HepG2 (cell line): ENCODE data around the gene GABRB3. TPM values are rescaled to one million over a fixed set of nuclear protein-coding genes. Genes with fewer than 3 reads are reported as not detected.

ENCODE experiments used
- ATAC-seq: fragments of 200-7000 bp; cut with Tn5 transposase; 3 replicates; pipeline ENCODE4 v1.9.1; 2020; ENCODE audit warnings: mild to moderate bottlenecking, moderate library complexity
- BruUV-seq: library from RNA; stranded (reverse); fragments of 400-500 nt; replicated peaks from 2 replicates; lab custom pipeline; 2021; lab: Mats Ljungman, UMichigan
- CTCF ChIA-PET: fragments of 300-600 bp; formaldehyde crosslinking; extraction: SDS; loops from one replicate; lab custom pipeline; 2021; ENCODE audit warnings: low total read pairs, inconsistent platforms, low intra/inter-chr PET ratio; lab: Yijun Ruan, JAX
- POLR2A ChIA-PET: fragments of 350-600 bp; sonication (Branson Sonifier 250); formaldehyde crosslinking; loops from one replicate; lab custom pipeline; 2020; ENCODE audit warnings: antibody characterized with exemption, inconsistent platforms; lab: Yijun Ruan, JAX
- DNase-seq: peaks from one replicate; pipeline ENCODE4 v3.0.0-alpha.2; 2015; ENCODE audit warnings: low spot score
- FAIRE-seq: peaks from 3 replicates; lab custom pipeline; 2011; peaks lifted over from hg19 to GRCh38; lab: Jason Lieb, UNC
- H2AFZ ChIP-seq: one replicate; pipeline ENCODE4 v1.6.1; 2011; ENCODE audit warnings: low read length, inconsistent platforms
- H3K27ac ChIP-seq: fragments of 300-600 bp; 3 replicates; pipeline ENCODE4 v1.8.0; 2011; ENCODE audit warnings: mixed run types, mild to moderate bottlenecking, mixed read lengths, low read length, inconsistent platforms; ENCODE audit not compliant: insufficient read depth; ENCODE audit errors: extremely low read length
- H3K27me3 ChIP-seq, 2 experiments: fragments of 200-600 bp in 1 of 2; 2 replicates in 1 of 2; 3 replicates in 1 of 2; pipeline versions ENCODE4 v1.6.0 to v1.8.0; 2011; ENCODE audit warnings: low read length in 2 of 2, mild to moderate bottlenecking in 2 of 2, moderate library complexity in 2 of 2, inconsistent platforms in 1 of 2; ENCODE audit not compliant: insufficient read depth in 2 of 2, control insufficient read depth in 1 of 2
- H3K36me3 ChIP-seq, 2 experiments: fragments of 200-600 bp in 1 of 2; replicated peaks in 1 of 2; 2 replicates in 1 of 2; 3 replicates in 1 of 2; pipeline versions ENCODE4 v1.5.1 to v1.8.0; 2011; ENCODE audit warnings: low read length in 2 of 2, inconsistent platforms in 1 of 2; ENCODE audit not compliant: insufficient read depth in 2 of 2, control insufficient read depth in 1 of 2
- H3K4me1 ChIP-seq: 2 replicates; pipeline ENCODE4 v1.5.1; 2012; ENCODE audit warnings: low read length, inconsistent platforms; ENCODE audit not compliant: insufficient read depth
- H3K4me2 ChIP-seq: 2 replicates; pipeline ENCODE4 v1.6.0; 2011; ENCODE audit warnings: low read depth, low read length, inconsistent platforms
- H3K4me3 ChIP-seq, 3 experiments: fragments of 200-600 bp in 1 of 3; sonication (generic), shearing (Covaris generic) in 1 of 3; replicated peaks in 1 of 3; 2 replicates each; pipeline ENCODE4 v1.5.1; 2011 to 2016; ENCODE audit warnings: low read length in 3 of 3, inconsistent platforms in 2 of 3, low read depth in 2 of 3, mild to moderate bottlenecking in 2 of 3, control low read depth in 1 of 3, mixed read lengths in 1 of 3; ENCODE audit not compliant: insufficient read depth in 1 of 3
- H3K79me2 ChIP-seq: one replicate; pipeline ENCODE4 v1.6.1; 2011; ENCODE audit warnings: low read length, inconsistent platforms; ENCODE audit not compliant: insufficient read depth
- H3K9ac ChIP-seq: 2 replicates; pipeline ENCODE4 v1.6.0; 2011; ENCODE audit warnings: mild to moderate bottlenecking, low read depth, low read length, inconsistent platforms; ENCODE audit not compliant: insufficient read depth
- H3K9me3 ChIP-seq: 2 replicates; pipeline ENCODE4 v1.5.1; 2012; ENCODE audit warnings: mild to moderate bottlenecking, low read length
- H4K20me1 ChIP-seq: 2 replicates; pipeline ENCODE4 v1.6.0; 2011; ENCODE audit warnings: inconsistent platforms, mild to moderate bottlenecking, low read length, moderate library complexity; ENCODE audit not compliant: insufficient read depth
- FOSL1 ChIP-seq: sonication (generic); formaldehyde crosslinking; IDR thresholded peaks from 2 replicates; pipeline ENCODE4 v1.9.0; 2021; ENCODE audit warnings: missing genetic modification reagents, borderline replicate concordance
- GATAD2A ChIP-seq: IDR thresholded peaks from 2 replicates; pipeline ENCODE4 v1.6.1; 2016
- HHEX ChIP-seq: IDR thresholded peaks from 2 replicates; pipeline ENCODE4 v1.6.1; 2016; ENCODE audit warnings: control low read depth
- HOXD1 ChIP-seq: sonication (generic); formaldehyde crosslinking; IDR thresholded peaks from 2 replicates; pipeline ENCODE4 v1.5.0; 2020; ENCODE audit warnings: missing genetic modification reagents
- JARID2 ChIP-seq: sonication (generic); formaldehyde crosslinking; IDR thresholded peaks from 2 replicates; pipeline ENCODE4 v1.8.1; 2023; ENCODE audit warnings: missing genetic modification reagents, inconsistent platforms; ENCODE audit not compliant: insufficient replicate concordance
- JDP2 ChIP-seq: sonication (generic); formaldehyde crosslinking; IDR thresholded peaks from 2 replicates; pipeline ENCODE4 v1.8.1; 2022; ENCODE audit warnings: missing genetic modification reagents, borderline replicate concordance
- JUND ChIP-seq: sonication (generic); formaldehyde crosslinking; IDR thresholded peaks from 2 replicates; pipeline ENCODE4 v1.8.0; 2022; ENCODE audit warnings: mild to moderate bottlenecking, missing genetic modification reagents
- KDM3A ChIP-seq: IDR thresholded peaks from 2 replicates; pipeline ENCODE4 v1.6.1; 2018; ENCODE audit warnings: low read depth, missing compliant biosample characterization
- KLF15 ChIP-seq: sonication (generic); formaldehyde crosslinking; IDR thresholded peaks from 2 replicates; pipeline ENCODE4 v1.8.1; 2023; ENCODE audit warnings: borderline replicate concordance, mild to moderate bottlenecking, inconsistent platforms, missing genetic modification reagents, mixed read lengths
- NFATC3 ChIP-seq: sonication (generic); formaldehyde crosslinking; IDR thresholded peaks from 2 replicates; pipeline ENCODE4 v1.5.1; 2020; ENCODE audit warnings: mild to moderate bottlenecking, missing genetic modification reagents
- PCBP1 ChIP-seq: fragments of 200-400 bp; formaldehyde crosslinking; IDR thresholded peaks from 2 replicates; pipeline ENCODE4 v1.6.1; 2017; ENCODE audit warnings: mild to moderate bottlenecking, low read depth, low read length, borderline replicate concordance
- TSC22D2 ChIP-seq: sonication (generic); formaldehyde crosslinking; IDR thresholded peaks from 2 replicates; pipeline ENCODE4 v1.5.1; 2020; ENCODE audit warnings: missing genetic modification reagents, mild to moderate bottlenecking, borderline replicate concordance
- ZBTB14 ChIP-seq: sonication (generic); formaldehyde crosslinking; IDR thresholded peaks from 2 replicates; pipeline ENCODE4 v1.4.0; 2020; ENCODE audit warnings: missing genetic modification reagents
- ZFAT ChIP-seq: sonication (generic); formaldehyde crosslinking; conservative IDR thresholded peaks from 2 replicates; pipeline ENCODE4 v1.8.1; 2023; ENCODE audit warnings: missing genetic modification reagents, inconsistent platforms
- ZFYVE20 ChIP-seq: sonication (generic); formaldehyde crosslinking; IDR thresholded peaks from 2 replicates; pipeline ENCODE4 v1.8.0; 2023; ENCODE audit warnings: low read depth, mild to moderate bottlenecking, moderate library complexity, missing genetic modification reagents, borderline replicate concordance
- ZNF546 ChIP-seq: sonication (generic); formaldehyde crosslinking; conservative IDR thresholded peaks from 2 replicates; pipeline ENCODE4 v1.8.1; 2023; ENCODE audit warnings: mild to moderate bottlenecking, missing genetic modification reagents
- WGBS: methylation state at CpG from one replicate; pipeline ENCODE4 v1.1.6; 2017; ENCODE audit warnings: low lambda C conversion rate; 5-methylcytosine and 5-hydroxymethylcytosine counted together
- in situ Hi-C: cut with HindIII; loops from 2 replicates; pipeline ENCODE4 v1.10.0; 2017; ENCODE audit warnings: low pct_unique_long_range_greater_than_20kb; ENCODE audit not compliant: extremely low pct_ligation_motif_present
- intact Hi-C: fragments of 100-400 bp; cut with micrococcal nuclease; formaldehyde crosslinking; loops from one replicate; pipeline ENCODE4 v1.10.0; 2022; ENCODE audit not compliant: unreplicated experiment
- polyA plus RNA-seq, 8 experiments: library from polyadenylated mRNA; depleted of rRNA in 3 of 8; stranded (reverse) in 7 of 8; unstranded in 1 of 8; fragments of >200 nt; fragmentation: Illumina TruSeq in 4 of 8; extraction: Trizol in 4 of 8; gene quantifications; 2 replicates each; pipeline versions ENCODE4 v1.2.1 to v1.2.3, GENCODE V29; 2011 to 2016; ENCODE audit warnings: low read depth in 4 of 8, missing spikeins in 1 of 8, mixed read lengths in 1 of 8; ENCODE audit not compliant: insufficient read depth in 1 of 8
- total RNA-seq, 5 experiments: library from RNA; depleted of rRNA; stranded (reverse); fragments of >200 nt; fragmentation: Illumina TruSeq; extraction: Trizol; gene quantifications; 2 replicates each; pipeline ENCODE4 v1.2.3, GENCODE V29; 2016; ENCODE audit warnings: low read depth in 1 of 5
- TF ChIP-seq, protein P1 (sequence below): sonication (generic); formaldehyde crosslinking; IDR thresholded peaks from 2 replicates; pipeline ENCODE4 v1.8.0; 2022; ENCODE audit warnings: mild to moderate bottlenecking, missing genetic modification reagents, moderate library complexity
- TF ChIP-seq, protein P2 (sequence below): sonication (generic); formaldehyde crosslinking; IDR thresholded peaks from 2 replicates; pipeline ENCODE4 v1.4.0; 2020; ENCODE audit warnings: missing genetic modification reagents

The GABRB3 gene
- total and polyA plus RNA-seq, 2 of the 13 experiments (the other 11 are each of a cell fraction or from before 2014, with no cell fraction given), result not detected

GRCh38 chr15:26665957-26666791, 106.7 kb downstream of the GABRB3 start:
- ATAC-seq, result no peak
- no peaks in the 10 kb centered on the region for H3K27me3 ChIP-seq
- H3K4me2 ChIP-seq, result no peak overlapping the region
- peaks cover 45% of the 10 kb centered on the region for H3K9me3 ChIP-seq
- POLR2A ChIA-PET, result no interaction called here
- intact Hi-C loops, result no loop called here
- no peaks in the 10 kb centered on the region for H3K79me2 ChIP-seq
- no peak for FAIRE-seq
- whole genome bisulfite sequencing, result 24% methylated on average over 11 of the region's 11 CpGs
- DNase-seq, result no peak
- in situ Hi-C loops, result no loop called here
- no peak overlapping the region for H2AFZ ChIP-seq
- H3K4me3 ChIP-seq, result no peak overlapping the region
- no peak overlapping the region for H3K27ac ChIP-seq
- no peak overlapping the region for H3K9ac ChIP-seq
- no peaks in the 10 kb centered on the region for H3K4me1 ChIP-seq
- CTCF ChIA-PET, result no interaction called here
- no peaks in the 10 kb centered on the region for H3K36me3 ChIP-seq
- BruUV-seq, result no TSS peak
- TF ChIP-seq KLF15 (CRISPR knock-in tag) (no peak), GATAD2A (CRISPR knock-in tag) (no peak), ZBTB14 (CRISPR knock-in tag) (no peak), HHEX (CRISPR knock-in tag) (no peak), HOXD1 (CRISPR knock-in tag) (no peak), JDP2 (CRISPR knock-in tag) (no peak), JUND (CRISPR knock-in tag) (no peak), JARID2 (no peak), NFATC3 (no peak), TSC22D2 (CRISPR knock-in tag) (no peak), ZNF546 (CRISPR knock-in tag) (no peak), PCBP1 (no peak), FOSL1 (CRISPR knock-in tag) (no peak), ZFYVE20 (CRISPR knock-in tag) (no peak), ZFAT (no peak), KDM3A (CRISPR knock-in tag) (no peak)
- TF ChIP-seq, protein P1, sequence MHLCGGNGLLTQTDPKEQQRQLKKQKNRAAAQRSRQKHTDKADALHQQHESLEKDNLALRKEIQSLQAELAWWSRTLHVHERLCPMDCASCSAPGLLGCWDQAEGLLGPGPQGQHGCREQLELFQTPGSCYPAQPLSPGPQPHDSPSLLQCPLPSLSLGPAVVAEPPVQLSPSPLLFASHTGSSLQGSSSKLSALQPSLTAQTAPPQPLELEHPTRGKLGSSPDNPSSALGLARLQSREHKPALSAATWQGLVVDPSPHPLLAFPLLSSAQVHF (CRISPR knock-in tag), result no peak
- TF ChIP-seq, protein P2, sequence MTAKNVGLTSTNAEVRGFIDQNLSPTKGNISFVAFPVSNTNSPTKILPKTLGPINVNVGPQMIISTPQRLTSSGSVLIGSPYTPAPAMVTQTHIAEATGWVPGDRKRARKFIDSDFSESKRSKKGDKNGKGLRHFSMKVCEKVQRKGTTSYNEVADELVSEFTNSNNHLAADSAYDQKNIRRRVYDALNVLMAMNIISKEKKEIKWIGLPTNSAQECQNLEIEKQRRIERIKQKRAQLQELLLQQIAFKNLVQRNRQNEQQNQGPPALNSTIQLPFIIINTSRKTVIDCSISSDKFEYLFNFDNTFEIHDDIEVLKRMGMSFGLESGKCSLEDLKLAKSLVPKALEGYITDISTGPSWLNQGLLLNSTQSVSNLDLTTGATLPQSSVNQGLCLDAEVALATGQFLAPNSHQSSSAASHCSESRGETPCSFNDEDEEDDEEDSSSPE (CRISPR knock-in tag), result no peak
- TF ChIP-seq, all 625 proteins: peak for 0
- no peaks in the 10 kb centered on the region for H4K20me1 ChIP-seq
